ENCODE data around the gene DNTT. TPM values are rescaled to one million over a fixed set of nuclear protein-coding genes. Genes with fewer than 3 reads are reported as not detected.

The DNTT gene
- polyA plus RNA-seq, 2 of the 4 experiments (the other 2 are of a cell fraction) = not detected

- no peak for TF ChIP-seq PBX3 (IDR thresholded peaks at IDR 0.05)
- no peak for TF ChIP-seq FOSL2 (IDR thresholded peaks at IDR 0.05)
- TF ChIP-seq FOSL2 (CRISPR knock-in tag; IDR thresholded peaks at IDR 0.05) = no peak
- TF ChIP-seq RAD21 (conservative IDR thresholded peaks at IDR 0.05 in 1 of 2, IDR thresholded peaks at IDR 0.05 in 1 of 2) = no peak
- TF ChIP-seq CEBPB (IDR thresholded peaks at IDR 0.05) = no peak
Observed at GRCh38 chr10:96268341-96268909, 35.8 kb upstream of the DNTT start (continued).

DNA sequence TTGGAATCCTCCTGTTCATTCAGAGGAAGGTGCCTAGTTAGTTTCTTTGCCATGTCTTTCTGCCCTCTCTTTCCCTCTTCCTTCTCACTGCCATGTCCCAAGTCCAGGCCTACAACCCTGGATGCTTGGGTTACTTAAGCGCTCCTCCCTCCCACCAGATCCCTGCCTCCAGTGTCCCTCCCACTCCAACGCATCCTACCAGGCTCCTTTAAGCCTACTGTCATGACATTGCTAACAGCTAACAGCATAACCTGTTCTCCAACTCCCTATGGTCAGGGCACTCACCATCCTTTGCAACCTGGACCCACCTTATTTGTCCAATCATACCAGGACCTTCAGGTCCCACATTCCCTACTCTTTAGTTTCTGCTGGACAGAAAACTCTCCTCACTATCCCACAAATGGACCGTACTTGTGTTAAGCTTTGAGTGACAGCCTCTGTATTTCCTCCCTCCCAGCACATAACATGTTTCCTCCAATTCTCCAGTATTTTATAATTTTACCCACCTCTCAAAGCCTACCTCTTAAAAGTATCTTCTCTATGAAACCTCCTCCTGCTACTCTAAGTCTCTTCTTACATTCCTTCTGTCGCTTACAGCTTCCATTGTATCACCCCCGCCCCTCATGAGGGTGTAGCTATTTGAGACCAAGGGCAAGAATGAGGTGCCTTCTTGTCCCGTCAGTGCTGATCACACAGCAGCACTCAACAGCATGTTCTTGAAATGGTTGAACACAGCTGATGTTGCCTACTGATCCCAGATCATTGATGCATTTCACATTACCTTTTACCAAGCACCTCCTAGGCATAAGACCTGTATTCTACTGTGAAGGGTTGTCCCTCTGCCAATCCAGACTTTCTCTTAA lies 34.6 kb upstream of the DNTT start:
- no peak for FAIRE-seq
- TF ChIP-seq BCL3 (IDR thresholded peaks at IDR 0.05) (no peak), ZSCAN20 (CRISPR knock-in tag; IDR thresholded peaks at IDR 0.05) (no peak), EHF (CRISPR knock-in tag; IDR thresholded peaks at IDR 0.05) (no peak), RCOR1 (IDR thresholded peaks at IDR 0.05; ENCODE audit: low read depth, low read length) (no peak), HOXA7 (CRISPR knock-in tag; IDR thresholded peaks at IDR 0.05) (no peak), USF2 (IDR thresholded peaks at IDR 0.05) (no peak), NPAS2 (CRISPR knock-in tag; IDR thresholded peaks at IDR 0.05; ENCODE audit: borderline replicate concordance) (no peak), RFX5 (IDR thresholded peaks at IDR 0.05) (no peak), POLR2A (IDR thresholded peaks at IDR 0.05; ENCODE audit: low read length) (no peak), GATA3 (IDR thresholded peaks at IDR 0.05; ENCODE audit: borderline replicate concordance) (no peak), EP300 (IDR thresholded peaks at IDR 0.05) (no peak), TP53 (CRISPR knock-in tag; IDR thresholded peaks at IDR 0.05) (no peak), BHLHE40 (IDR thresholded peaks at IDR 0.05; ENCODE audit: low read depth, low read length) (no peak)
- TF ChIP-seq, protein P1, sequence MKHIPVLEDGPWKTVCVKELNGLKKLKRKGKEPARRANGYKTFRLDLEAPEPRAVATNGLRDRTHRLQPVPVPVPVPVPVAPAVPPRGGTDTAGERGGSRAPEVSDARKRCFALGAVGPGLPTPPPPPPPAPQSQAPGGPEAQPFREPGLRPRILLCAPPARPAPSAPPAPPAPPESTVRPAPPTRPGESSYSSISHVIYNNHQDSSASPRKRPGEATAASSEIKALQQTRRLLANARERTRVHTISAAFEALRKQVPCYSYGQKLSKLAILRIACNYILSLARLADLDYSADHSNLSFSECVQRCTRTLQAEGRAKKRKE (CRISPR knock-in tag; IDR thresholded peaks at IDR 0.05; ENCODE audit: low read depth) = no peak
- no peaks in the 10 kb centered on the region for H3K4me1 ChIP-seq
- H3K4me3 ChIP-seq = no peak overlapping the region
- no peak overlapping the region for H3K27ac ChIP-seq
- no peak for DNase-seq (ENCODE audit: low read depth in 1 of 2, low spot score in 1 of 2)
- H3K4me2 ChIP-seq = no peak overlapping the region
- H3K9me3 ChIP-seq = no peaks in the 10 kb centered on the region
- 47% methylated on average over 6 of the region's 6 CpGs for WGBS (ENCODE audit: missing lambda C conversion rate)
- no peak for ATAC-seq
- ChIA-PET POLR2A (no interaction called here), CTCF (interaction anchor here (0.7 to 1.5 kb wide), 4 partner anchors 22 to 253 kb away, joined by 3 to 4 read pairs (median 4); no protein-coding TSS in a partner anchor)

DNA sequence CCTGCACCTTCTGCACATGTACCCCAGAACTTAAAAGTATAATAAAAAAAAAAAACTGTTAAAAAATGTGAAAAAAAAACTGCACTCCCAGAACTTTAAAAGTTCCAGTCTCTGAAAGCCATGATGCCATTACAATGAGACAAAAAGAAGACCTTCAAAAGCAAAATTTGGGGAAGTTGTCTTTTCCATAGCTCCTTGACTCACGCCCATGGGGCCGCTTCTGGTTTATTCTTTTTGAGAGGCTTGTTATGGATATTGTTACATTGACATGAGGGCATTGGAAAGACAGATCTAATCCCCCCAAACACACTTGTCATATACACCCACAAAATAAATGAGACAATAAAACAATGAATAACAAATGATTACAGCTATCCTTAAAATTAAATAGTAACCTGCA lies 33.7 kb upstream of the DNTT start:
- H3K4me3 ChIP-seq = no peak overlapping the region
- H3K4me1 ChIP-seq = no peaks in the 10 kb centered on the region
- ChIA-PET CTCF (interaction anchor here (0.8 to 1.7 kb wide), 3 partner anchors 21 to 254 kb away, joined by 3 to 6 read pairs (median 4); no protein-coding TSS in a partner anchor), POLR2A (interaction anchor here (0.7 kb wide), 1 partner anchor 64 kb away, joined by 3 read pairs; no protein-coding TSS in a partner anchor)
- WGBS (ENCODE audit: missing lambda C conversion rate) = 59% methylated on average over 2 of the region's 2 CpGs
- no peak for TF ChIP-seq TFCP2L1 (CRISPR knock-in tag; IDR thresholded peaks at IDR 0.05)
- no peak for TF ChIP-seq ZNF302 (CRISPR knock-in tag; IDR thresholded peaks at IDR 0.05)
- TF ChIP-seq POLR2AphosphoS2 (conservative IDR thresholded peaks at IDR 0.05; ENCODE audit: low read length) = no peak
- no peak for TF ChIP-seq PHF8 (IDR thresholded peaks at IDR 0.05; ENCODE audit: borderline replicate concordance, low read depth)
- TF ChIP-seq EHMT2 (IDR thresholded peaks at IDR 0.05; ENCODE audit: low read depth) = no peak
- TF ChIP-seq BCL3 (IDR thresholded peaks at IDR 0.05) = no peak
- no peak for TF ChIP-seq FOSB (CRISPR knock-in tag; IDR thresholded peaks at IDR 0.05)
- TF ChIP-seq HOXB5 (CRISPR knock-in tag; IDR thresholded peaks at IDR 0.05) = no peak
- TF ChIP-seq HOXB13 (CRISPR knock-in tag; IDR thresholded peaks at IDR 0.05; ENCODE audit: low read depth) = no peak
- FAIRE-seq (no peak), DNase-seq (ENCODE audit: low read depth in 1 of 2, low spot score in 1 of 2) (no peak), ATAC-seq (no peak)
- no peak overlapping the region for H3K27ac ChIP-seq
- H3K9me3 ChIP-seq = no peaks in the 10 kb centered on the region
- H3K4me2 ChIP-seq = no peak overlapping the region

Measured in A549 (cell line).